ENCODE data around the gene SET. TPM values are rescaled to one million over a fixed set of nuclear protein-coding genes. Genes with fewer than 3 reads are reported as not detected.

SET gene
- total RNA-seq, 4 donors from 2014 or later = 112 to 226 (median 139) TPM

- DNase-seq (ENCODE audit: low spot score) = no peak
- TF ChIP-seq CTCF (IDR thresholded peaks at IDR 0.05) = no peak
- ATAC-seq (ENCODE audit: low FRiP score) = no peak
These were observed 11.2 kb upstream of the SET start for GRCh38 chr9:128677794-128678193.

GRCh38 chr9:128683340-128684064, 5.5 kb upstream of the SET start:
- ATAC-seq (ENCODE audit: low FRiP score) = peak; percentile 60
- DNase-seq (ENCODE audit: low spot score) = no peak
- TF ChIP-seq CTCF (IDR thresholded peaks at IDR 0.05) = no peak

DNA sequence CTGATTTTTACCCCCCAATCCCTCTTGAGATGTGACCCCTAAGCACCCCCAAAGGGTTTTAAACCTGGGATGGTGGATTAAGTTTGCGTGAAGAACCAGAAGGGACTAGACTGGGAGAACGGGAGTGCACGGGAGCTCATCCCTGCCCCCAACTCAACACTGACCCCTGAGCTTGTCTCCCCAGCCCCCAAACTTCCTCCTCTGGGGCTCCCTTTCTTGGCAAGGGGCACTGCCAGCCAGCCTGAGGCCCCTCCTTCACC, 5.0 kb upstream of the SET start:
- no peak for TF ChIP-seq CTCF (IDR thresholded peaks at IDR 0.05)
- no peak for ATAC-seq (ENCODE audit: low FRiP score)
- no peak for DNase-seq (ENCODE audit: low spot score)

DNA sequence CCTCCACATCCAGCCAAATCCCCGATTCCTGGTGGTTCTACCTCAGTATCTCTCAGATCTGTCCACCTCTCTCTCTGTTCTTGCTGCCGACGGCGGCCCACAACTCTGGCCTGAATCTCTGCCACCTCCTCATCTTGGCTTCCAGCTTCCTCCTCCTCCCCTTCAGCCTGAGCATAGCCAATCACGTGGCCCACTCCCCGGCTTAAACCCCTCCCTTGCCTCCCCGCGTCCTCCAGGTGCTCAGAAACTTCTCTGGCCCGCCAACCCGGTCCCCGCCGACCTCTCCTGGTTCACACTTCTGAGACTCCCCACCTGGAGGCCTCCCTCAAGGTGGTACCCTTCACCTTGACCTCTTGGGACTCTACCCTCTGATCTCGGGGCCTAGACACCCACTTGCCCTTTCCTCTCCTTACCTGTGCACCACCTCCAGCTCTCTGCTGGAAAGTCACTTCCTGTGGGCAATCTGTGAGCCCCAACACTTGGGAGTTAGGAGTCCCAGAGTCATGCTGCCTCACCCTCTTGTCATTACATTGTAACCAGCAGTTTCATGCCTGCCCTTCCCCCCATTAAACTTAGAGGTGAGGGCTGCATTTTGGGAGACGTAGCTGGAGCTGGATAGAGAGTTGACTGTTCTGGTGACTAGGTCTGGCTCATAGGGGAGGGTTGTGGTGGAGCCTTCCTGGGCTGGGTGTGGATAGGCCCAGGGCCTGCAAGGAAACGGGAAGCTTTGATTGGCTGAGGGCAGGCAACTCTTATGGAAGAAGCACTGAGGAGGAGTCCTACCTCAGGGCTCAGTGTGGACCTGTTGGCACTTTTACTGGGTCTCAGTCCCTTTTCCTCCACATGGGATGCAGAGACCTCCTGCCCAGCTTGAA, 4.5 kb upstream of the SET start:
- ATAC-seq (ENCODE audit: low FRiP score) = peak; percentile 55
- TF ChIP-seq CTCF (IDR thresholded peaks at IDR 0.05) = no peak
- DNase-seq (ENCODE audit: low spot score) = no peak

GRCh38 chr9:128685636-128686489, 3.2 kb upstream of the SET start:
- ATAC-seq (ENCODE audit: low FRiP score) (no peak), DNase-seq (ENCODE audit: low spot score) (no peak)
- no peak for TF ChIP-seq CTCF (IDR thresholded peaks at IDR 0.05)

DNA sequence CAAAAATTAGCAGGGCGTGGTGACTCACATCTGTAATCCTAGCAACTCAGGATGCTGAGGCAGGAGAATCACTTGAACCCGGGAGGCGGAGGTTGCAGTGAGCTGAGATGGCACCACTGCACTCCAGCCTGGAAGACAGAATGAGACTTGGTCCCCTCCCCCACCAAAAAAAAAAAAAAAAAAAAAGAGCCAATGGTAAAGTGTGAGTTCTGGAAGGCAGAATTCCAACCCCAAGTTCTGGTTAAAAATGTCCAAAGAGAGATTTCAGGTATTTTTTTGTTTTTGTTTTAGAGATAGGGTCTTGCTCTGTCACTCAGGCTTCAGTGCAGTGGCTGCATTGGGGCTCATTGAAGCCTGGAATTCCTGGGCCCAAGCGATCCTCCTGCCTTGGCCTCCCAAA, 1.6 kb upstream of the SET start:
- no peak for DNase-seq (ENCODE audit: low spot score)
- ATAC-seq (ENCODE audit: low FRiP score) = no peak
- no peak for TF ChIP-seq CTCF (IDR thresholded peaks at IDR 0.05)
